Measurements from ENCODE around the gene LIPE.

The LIPE gene

GRCh38 chr19:42370626-42371175 lies 56.5 kb downstream of the LIPE start:
- TF ChIP-seq, protein P1, sequence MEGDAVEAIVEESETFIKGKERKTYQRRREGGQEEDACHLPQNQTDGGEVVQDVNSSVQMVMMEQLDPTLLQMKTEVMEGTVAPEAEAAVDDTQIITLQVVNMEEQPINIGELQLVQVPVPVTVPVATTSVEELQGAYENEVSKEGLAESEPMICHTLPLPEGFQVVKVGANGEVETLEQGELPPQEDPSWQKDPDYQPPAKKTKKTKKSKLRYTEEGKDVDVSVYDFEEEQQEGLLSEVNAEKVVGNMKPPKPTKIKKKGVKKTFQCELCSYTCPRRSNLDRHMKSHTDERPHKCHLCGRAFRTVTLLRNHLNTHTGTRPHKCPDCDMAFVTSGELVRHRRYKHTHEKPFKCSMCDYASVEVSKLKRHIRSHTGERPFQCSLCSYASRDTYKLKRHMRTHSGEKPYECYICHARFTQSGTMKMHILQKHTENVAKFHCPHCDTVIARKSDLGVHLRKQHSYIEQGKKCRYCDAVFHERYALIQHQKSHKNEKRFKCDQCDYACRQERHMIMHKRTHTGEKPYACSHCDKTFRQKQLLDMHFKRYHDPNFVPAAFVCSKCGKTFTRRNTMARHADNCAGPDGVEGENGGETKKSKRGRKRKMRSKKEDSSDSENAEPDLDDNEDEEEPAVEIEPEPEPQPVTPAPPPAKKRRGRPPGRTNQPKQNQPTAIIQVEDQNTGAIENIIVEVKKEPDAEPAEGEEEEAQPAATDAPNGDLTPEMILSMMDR (conservative IDR thresholded peaks at IDR 0.05; ENCODE audit: low read length): no peak
- DNase-seq (ENCODE audit: low read depth): no peak
- H3K4me3 ChIP-seq (ENCODE audit: low read length): no peak overlapping the region

DNA sequence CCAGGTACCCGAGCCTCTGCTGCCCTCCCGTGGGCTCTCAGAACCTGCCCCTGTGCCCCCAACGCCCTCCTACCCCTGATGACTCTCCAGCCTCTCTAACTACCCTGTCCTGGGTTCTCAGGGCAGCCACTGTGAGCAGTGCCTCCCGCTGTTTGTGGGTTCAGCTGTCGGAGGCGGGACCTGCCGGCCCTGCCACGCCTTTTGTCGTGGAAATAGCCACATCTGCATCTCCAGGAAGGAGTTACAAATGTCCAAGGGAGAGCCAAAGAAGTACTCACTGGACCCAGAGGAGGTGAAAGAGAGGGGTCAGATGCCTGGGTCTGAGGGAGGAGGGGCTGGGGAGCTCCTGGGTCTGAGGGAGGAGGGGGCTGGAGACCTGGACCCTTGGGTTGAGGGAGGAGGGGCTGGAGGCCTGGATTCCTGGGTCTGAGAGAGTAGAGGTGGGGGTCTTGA lies 57.1 kb downstream of the LIPE start:
- TF ChIP-seq, protein P1 (conservative IDR thresholded peaks at IDR 0.05; ENCODE audit: low read length): no peak
- H3K4me3 ChIP-seq (ENCODE audit: low read length): no peak overlapping the region
- DNase-seq (ENCODE audit: low read depth): no peak

DNA sequence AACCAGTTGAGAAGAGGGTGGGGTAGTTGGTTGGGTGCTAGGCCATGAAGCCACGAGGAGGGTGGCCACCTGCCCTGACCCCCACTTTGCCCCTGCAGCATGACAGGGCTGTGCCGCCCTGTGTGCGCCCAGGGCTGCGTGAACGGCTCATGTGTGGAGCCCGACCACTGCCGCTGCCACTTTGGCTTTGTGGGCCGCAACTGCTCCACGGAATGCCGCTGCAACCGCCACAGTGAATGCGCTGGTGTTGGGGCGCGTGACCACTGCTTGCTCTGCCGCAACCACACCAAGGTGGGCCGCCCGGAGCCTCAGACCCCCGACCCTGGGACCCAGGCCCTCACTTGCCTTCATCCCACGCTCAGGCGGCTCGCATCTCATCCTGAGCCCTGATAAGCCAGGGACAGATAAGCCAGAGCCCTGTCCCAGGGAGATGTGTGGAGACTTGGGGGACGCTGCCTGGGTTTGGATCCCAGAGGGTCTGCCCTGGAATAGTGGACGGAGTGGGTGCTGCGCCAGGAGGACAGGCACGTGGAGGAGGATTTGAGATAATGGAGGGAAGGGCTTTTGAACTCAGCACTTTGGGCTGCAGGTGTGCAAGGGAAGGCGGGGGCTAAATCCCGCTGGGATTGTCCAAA lies 57.6 kb downstream of the LIPE start:
- no peak overlapping the region for H3K4me3 ChIP-seq (ENCODE audit: low read length)
- DNase-seq (ENCODE audit: low read depth): no peak
- TF ChIP-seq, protein P1 (conservative IDR thresholded peaks at IDR 0.05; ENCODE audit: low read length): no peak

- TF ChIP-seq, protein P1 (conservative IDR thresholded peaks at IDR 0.05; ENCODE audit: low read length): no peak
- H3K4me3 ChIP-seq (ENCODE audit: low read length): no peak overlapping the region
Measured at GRCh38 chr19:42368765-42369164, 58.4 kb downstream of the LIPE start.

GRCh38 chr19:42368360-42368759 lies 58.8 kb downstream of the LIPE start:
- no peak overlapping the region for H3K4me3 ChIP-seq (ENCODE audit: low read length)
- TF ChIP-seq, protein P1 (conservative IDR thresholded peaks at IDR 0.05; ENCODE audit: low read length): no peak
- DNase-seq (ENCODE audit: low read depth): no peak

More at GRCh38 chr19:42368765-42369164, 58.4 kb downstream of the LIPE start:
- no peak for DNase-seq (ENCODE audit: low read depth)

- H3K4me3 ChIP-seq (ENCODE audit: low read length): no peak overlapping the region
- DNase-seq (ENCODE audit: low read depth): no peak
- TF ChIP-seq, protein P1 (conservative IDR thresholded peaks at IDR 0.05; ENCODE audit: low read length): no peak
Measured at GRCh38 chr19:42367929-42368328, 59.3 kb downstream of the LIPE start.

DNA sequence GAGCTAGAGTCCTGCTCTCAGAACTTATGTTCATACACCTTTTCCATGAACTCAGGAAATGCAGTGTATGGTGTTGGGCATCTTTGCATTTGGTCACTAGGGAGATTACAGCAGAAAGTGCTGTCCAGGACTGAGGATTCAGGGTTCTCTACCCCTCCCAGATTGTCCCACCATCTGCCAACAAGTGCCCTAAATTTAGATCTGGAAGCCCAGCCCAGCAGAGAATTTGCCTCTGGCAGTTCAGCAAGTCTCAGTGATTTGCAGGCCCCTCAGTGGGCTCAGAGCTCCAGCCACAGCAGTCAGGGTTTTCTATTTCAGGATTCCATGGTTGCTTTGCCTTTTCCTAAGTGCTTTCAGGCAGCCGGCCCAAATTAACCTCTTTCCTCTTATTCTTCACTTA lies 60.5 kb downstream of the LIPE start:
- H3K4me3 ChIP-seq (ENCODE audit: low read length): no peak overlapping the region
- TF ChIP-seq, protein P1 (conservative IDR thresholded peaks at IDR 0.05; ENCODE audit: low read length): no peak
- no peak for DNase-seq (ENCODE audit: low read depth)
